ENCODE measurements around the gene BZW1. TPM values are rescaled to one million over a fixed set of nuclear protein-coding genes. Genes with fewer than 3 reads are reported as not detected.

The BZW1 gene
- total and polyA plus RNA-seq, 4 donors, result 37.4 to 226 (median 170) TPM

DNA sequence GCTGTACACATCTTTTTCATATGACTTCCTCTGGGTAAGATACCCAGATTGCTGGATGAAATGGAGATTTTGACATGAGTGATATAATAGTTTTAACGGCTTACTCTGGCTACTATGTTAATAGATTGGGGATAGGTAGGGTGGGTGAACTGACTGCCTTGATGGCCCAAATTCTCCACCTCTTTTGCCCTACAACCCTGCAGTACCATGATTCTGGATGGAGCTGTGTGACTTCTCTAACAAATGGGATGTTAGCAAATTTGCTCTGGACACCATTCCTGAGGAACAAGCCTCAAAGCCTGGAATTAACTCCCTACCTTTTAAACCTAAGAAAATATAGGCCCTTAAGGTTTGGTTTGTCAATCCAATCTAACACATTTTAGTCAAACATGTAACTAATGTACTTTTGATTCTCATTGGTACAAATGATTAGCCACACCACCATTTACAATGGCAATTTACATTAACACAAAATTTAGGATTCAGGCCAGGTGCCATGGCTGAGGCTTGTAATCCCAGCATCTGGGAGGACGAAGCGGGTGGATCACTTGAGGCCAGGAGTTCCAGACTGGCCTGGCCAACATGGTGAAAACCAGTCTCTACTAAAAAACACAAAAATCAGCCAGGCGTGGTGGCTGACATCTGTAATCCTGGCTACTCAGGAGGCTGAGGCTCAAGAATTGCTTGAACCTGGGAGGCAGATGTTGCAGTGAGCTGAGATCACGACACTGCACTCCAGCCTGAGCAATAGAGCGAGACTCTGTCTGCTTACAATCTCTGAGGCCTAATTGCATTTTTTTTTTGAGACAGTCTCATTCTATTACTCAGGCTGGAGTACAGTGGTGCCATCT is 39.9 kb downstream of the BZW1 start:
- no peak for DNase-seq
- 95% methylated on average over 6 of the region's 6 CpGs for WGBS, 2 donors

GRCh38 chr2:200852605-200853004 is 40.9 kb downstream of the BZW1 start:
- Histone ChIP-seq H3K4me3 (no peak overlapping the region), H3K27me3 (ENCODE audit: control insufficient read depth in 3 of 3, insufficient read depth in 3 of 3, low read length in 2 of 3) (no peaks in the 10 kb centered on the region), H3K27ac (ENCODE audit: low read depth in 1 of 2, low read length in 1 of 2) (no peak overlapping the region), H3K9me3 (ENCODE audit: control insufficient read depth in 4 of 4, insufficient read depth in 3 of 4, low read length in 3 of 4) (no peaks in the 10 kb centered on the region), H3K9ac (ENCODE audit: insufficient read depth in 1 of 2, low read length in 2 of 2) (no peak overlapping the region), H3K4me1 (ENCODE audit: control insufficient read depth in 5 of 5, insufficient read depth in 5 of 5, low read length in 5 of 5) (peaks cover 0 to under 1% (median 0%) of the 10 kb centered on the region in 5 donors), H3K36me3 (ENCODE audit: control insufficient read depth in 4 of 4, insufficient read depth in 4 of 4, low read length in 4 of 4) (peaks cover 33 to 56% (median 52%) of the 10 kb centered on the region in 4 donors)
- TF ChIP-seq, protein P1, sequence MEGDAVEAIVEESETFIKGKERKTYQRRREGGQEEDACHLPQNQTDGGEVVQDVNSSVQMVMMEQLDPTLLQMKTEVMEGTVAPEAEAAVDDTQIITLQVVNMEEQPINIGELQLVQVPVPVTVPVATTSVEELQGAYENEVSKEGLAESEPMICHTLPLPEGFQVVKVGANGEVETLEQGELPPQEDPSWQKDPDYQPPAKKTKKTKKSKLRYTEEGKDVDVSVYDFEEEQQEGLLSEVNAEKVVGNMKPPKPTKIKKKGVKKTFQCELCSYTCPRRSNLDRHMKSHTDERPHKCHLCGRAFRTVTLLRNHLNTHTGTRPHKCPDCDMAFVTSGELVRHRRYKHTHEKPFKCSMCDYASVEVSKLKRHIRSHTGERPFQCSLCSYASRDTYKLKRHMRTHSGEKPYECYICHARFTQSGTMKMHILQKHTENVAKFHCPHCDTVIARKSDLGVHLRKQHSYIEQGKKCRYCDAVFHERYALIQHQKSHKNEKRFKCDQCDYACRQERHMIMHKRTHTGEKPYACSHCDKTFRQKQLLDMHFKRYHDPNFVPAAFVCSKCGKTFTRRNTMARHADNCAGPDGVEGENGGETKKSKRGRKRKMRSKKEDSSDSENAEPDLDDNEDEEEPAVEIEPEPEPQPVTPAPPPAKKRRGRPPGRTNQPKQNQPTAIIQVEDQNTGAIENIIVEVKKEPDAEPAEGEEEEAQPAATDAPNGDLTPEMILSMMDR (IDR thresholded peaks at IDR 0.05; ENCODE audit: control extremely low read depth, extremely low read depth), result no peak
- WGBS, 2 donors, result 98% methylated on average over 2 of the region's 2 CpGs
- ATAC-seq (ENCODE audit: insufficient read depth, low FRiP score) (no peak), DNase-seq (no peak)

More for the DNA sequence above, 39.9 kb downstream of the BZW1 start:
- Histone ChIP-seq H3K27ac (ENCODE audit: low read depth in 1 of 2, low read length in 1 of 2) (no peak overlapping the region), H3K36me3 (ENCODE audit: control insufficient read depth in 4 of 4, insufficient read depth in 4 of 4, low read length in 4 of 4) (peaks cover 30 to 47% (median 42%) of the 10 kb centered on the region in 4 donors), H3K4me1 (ENCODE audit: control insufficient read depth in 5 of 5, insufficient read depth in 5 of 5, low read length in 5 of 5) (no peaks in the 10 kb centered on the region), H3K9me3 (ENCODE audit: control insufficient read depth in 4 of 4, insufficient read depth in 3 of 4, low read length in 3 of 4) (no peaks in the 10 kb centered on the region), H3K9ac (ENCODE audit: insufficient read depth in 1 of 2, low read length in 2 of 2) (no peak overlapping the region), H3K4me3 (no peak overlapping the region), H3K27me3 (ENCODE audit: control insufficient read depth in 3 of 3, insufficient read depth in 3 of 3, low read length in 2 of 3) (no peaks in the 10 kb centered on the region)
- ATAC-seq (ENCODE audit: insufficient read depth, low FRiP score), result no peak
- TF ChIP-seq, protein P1 (IDR thresholded peaks at IDR 0.05; ENCODE audit: control extremely low read depth, extremely low read depth), result no peak

- 88 to 89% methylated on average over 8 of the region's 8 CpGs for WGBS, 2 donors
- Histone ChIP-seq H3K4me3 (no peak overlapping the region), H3K36me3 (ENCODE audit: control insufficient read depth in 4 of 4, insufficient read depth in 4 of 4, low read length in 4 of 4) (peaks cover 38 to 73% (median 71%) of the 10 kb centered on the region in 4 donors), H3K9ac (ENCODE audit: insufficient read depth in 1 of 2, low read length in 2 of 2) (no peak overlapping the region), H3K27me3 (ENCODE audit: control insufficient read depth in 3 of 3, insufficient read depth in 3 of 3, low read length in 2 of 3) (no peaks in the 10 kb centered on the region), H3K27ac (ENCODE audit: low read depth in 1 of 2, low read length in 1 of 2) (no peak overlapping the region), H3K9me3 (ENCODE audit: control insufficient read depth in 4 of 4, insufficient read depth in 3 of 4, low read length in 3 of 4) (no peaks in the 10 kb centered on the region), H3K4me1 (ENCODE audit: control insufficient read depth in 5 of 5, insufficient read depth in 5 of 5, low read length in 5 of 5) (peaks cover 0 to 21% (median 14%) of the 10 kb centered on the region in 5 donors)
- DNase-seq (no peak), ATAC-seq (ENCODE audit: insufficient read depth, low FRiP score) (no peak)
- TF ChIP-seq, protein P1 (IDR thresholded peaks at IDR 0.05; ENCODE audit: control extremely low read depth, extremely low read depth), result no peak
These were observed 45.1 kb downstream of the BZW1 start for GRCh38 chr2:200856806-200857205.

Data from lung (tissue), 12 donors.